ENCODE measurements around the gene TMEM42. TPM values are rescaled to one million over a fixed set of nuclear protein-coding genes. Genes with fewer than 3 reads are reported as not detected.
A peak's percentile ranks its signal among the peaks of the same experiment; 100 is the strongest.

The TMEM42 gene
- total and polyA plus RNA-seq, 2 experiments from 2014 or later, result 23.2 to 35.0 TPM

- H3K36me3 ChIP-seq (ENCODE audit: low read depth), result no peaks in the 10 kb centered on the region
- peaks cover 4% of the 10 kb centered on the region for H3K4me1 ChIP-seq (ENCODE audit: insufficient read depth)
- peak overlapping the region; percentile 93 for H3K27ac ChIP-seq
- 1% methylated on average over 12 to 16 of the region's 25 CpGs for WGBS, 2 experiments (ENCODE audit: low coverage in 1 of 2, low lambda C conversion rate in 2 of 2, missing lambda C conversion rate in 2 of 2)
- in situ Hi-C loops (cut with MboI), result no loop called here
- no peaks in the 10 kb centered on the region for H3K9me2 ChIP-seq (ENCODE audit: insufficient read depth)
- H3K9me3 ChIP-seq (ENCODE audit: low read depth), result no peaks in the 10 kb centered on the region
- H3K79me2 ChIP-seq (ENCODE audit: insufficient read depth), result peaks cover 9% of the 10 kb centered on the region
- H3K27me3 ChIP-seq (replicated peaks; ENCODE audit: insufficient read depth), result no peaks in the 10 kb centered on the region
- H3F3A ChIP-seq (ENCODE audit: insufficient read depth), result no peaks in the 10 kb centered on the region
- TF ChIP-seq EZH2phosphoT487 (IDR thresholded peaks at IDR 0.05; ENCODE audit: insufficient read depth, low read depth), result no peak
- no peak for TF ChIP-seq EZH2 (IDR thresholded peaks at IDR 0.05; ENCODE audit: insufficient read depth, poor library complexity, severe bottlenecking)
- no peak for DNase-seq
- H3K4me2 ChIP-seq (ENCODE audit: unreplicated experiment), result peak overlapping the region; percentile 98
- H4K20me1 ChIP-seq (ENCODE audit: insufficient read depth), result no peaks in the 10 kb centered on the region
- H3K4me3 ChIP-seq, result peak overlapping the region; percentile 79
- H2AFZ ChIP-seq, result peak overlapping the region; percentile 78
- H3K9ac ChIP-seq, result peak overlapping the region; percentile 94
Observed at GRCh38 chr3:44862226-44862637, 520 bp downstream of the TMEM42 start.

GRCh38 chr3:44865272-44866035, 3.7 kb downstream of the TMEM42 start:
- Histone ChIP-seq H3K36me3 (ENCODE audit: low read depth) (no peaks in the 10 kb centered on the region), H2AFZ (no peak overlapping the region), H3K79me2 (ENCODE audit: insufficient read depth) (peaks cover 9% of the 10 kb centered on the region), H3K9me3 (ENCODE audit: low read depth) (no peaks in the 10 kb centered on the region), H3K9ac (no peak overlapping the region), H3K4me3 (no peak overlapping the region), H3K4me1 (ENCODE audit: insufficient read depth) (peaks cover 4% of the 10 kb centered on the region), H3K9me2 (ENCODE audit: insufficient read depth) (no peaks in the 10 kb centered on the region), H4K20me1 (ENCODE audit: insufficient read depth) (no peaks in the 10 kb centered on the region), H3K4me2 (ENCODE audit: unreplicated experiment) (no peak overlapping the region), H3F3A (ENCODE audit: insufficient read depth) (no peaks in the 10 kb centered on the region), H3K27ac (no peak overlapping the region), H3K27me3 (replicated peaks; ENCODE audit: insufficient read depth) (no peaks in the 10 kb centered on the region)
- in situ Hi-C loops (cut with MboI), result no loop called here
- TF ChIP-seq EZH2 (IDR thresholded peaks at IDR 0.05; ENCODE audit: insufficient read depth, poor library complexity, severe bottlenecking) (no peak), EZH2phosphoT487 (IDR thresholded peaks at IDR 0.05; ENCODE audit: insufficient read depth, low read depth) (no peak)
- DNase-seq, result no peak
- 71 to 77% methylated on average over 7 of the region's 7 CpGs for WGBS, 2 experiments (ENCODE audit: low coverage in 1 of 2, low lambda C conversion rate in 2 of 2, missing lambda C conversion rate in 2 of 2)

- in situ Hi-C loops (cut with MboI), result no loop called here
- 91 to 97% methylated on average over 7 of the region's 7 CpGs for whole genome bisulfite sequencing, 2 experiments (ENCODE audit: low coverage in 1 of 2, low lambda C conversion rate in 2 of 2, missing lambda C conversion rate in 2 of 2)
Observed at GRCh38 chr3:44867421-44868111, 5.9 kb downstream of the TMEM42 start.

GRCh38 chr3:44870375-44871061, 8.8 kb downstream of the TMEM42 start:
- no peak overlapping the region for H3K4me3 ChIP-seq
- TF ChIP-seq EZH2 (IDR thresholded peaks at IDR 0.05; ENCODE audit: insufficient read depth, poor library complexity, severe bottlenecking) (no peak), EZH2phosphoT487 (IDR thresholded peaks at IDR 0.05; ENCODE audit: insufficient read depth, low read depth) (no peak)
- H2AFZ ChIP-seq, result no peak overlapping the region
- no peaks in the 10 kb centered on the region for H3K4me1 ChIP-seq (ENCODE audit: insufficient read depth)
- in situ Hi-C loops (cut with MboI), result no loop called here
- H3K27ac ChIP-seq, result no peak overlapping the region
- no peaks in the 10 kb centered on the region for H4K20me1 ChIP-seq (ENCODE audit: insufficient read depth)
- no peaks in the 10 kb centered on the region for H3K9me2 ChIP-seq (ENCODE audit: insufficient read depth)
- DNase-seq, result no peak
- no peak overlapping the region for H3K9ac ChIP-seq
- H3K36me3 ChIP-seq (ENCODE audit: low read depth), result no peaks in the 10 kb centered on the region
- H3K79me2 ChIP-seq (ENCODE audit: insufficient read depth), result no peaks in the 10 kb centered on the region
- no peaks in the 10 kb centered on the region for H3K9me3 ChIP-seq (ENCODE audit: low read depth)
- no peak overlapping the region for H3K4me2 ChIP-seq (ENCODE audit: unreplicated experiment)
- no peaks in the 10 kb centered on the region for H3K27me3 ChIP-seq (replicated peaks; ENCODE audit: insufficient read depth)
- no peaks in the 10 kb centered on the region for H3F3A ChIP-seq (ENCODE audit: insufficient read depth)
- WGBS, 2 experiments (ENCODE audit: low coverage in 1 of 2, low lambda C conversion rate in 2 of 2, missing lambda C conversion rate in 2 of 2), result 63 to 65% methylated on average over 8 of the region's 8 CpGs

More at GRCh38 chr3:44867421-44868111, 5.9 kb downstream of the TMEM42 start:
- no peaks in the 10 kb centered on the region for H4K20me1 ChIP-seq (ENCODE audit: insufficient read depth)
- H3K79me2 ChIP-seq (ENCODE audit: insufficient read depth), result peaks cover 5% of the 10 kb centered on the region
- peaks cover 3% of the 10 kb centered on the region for H3K4me1 ChIP-seq (ENCODE audit: insufficient read depth)
- no peaks in the 10 kb centered on the region for H3K36me3 ChIP-seq (ENCODE audit: low read depth)
- H3F3A ChIP-seq (ENCODE audit: insufficient read depth), result no peaks in the 10 kb centered on the region
- H3K27me3 ChIP-seq (replicated peaks; ENCODE audit: insufficient read depth), result no peaks in the 10 kb centered on the region
- no peak overlapping the region for H3K27ac ChIP-seq
- H3K9me2 ChIP-seq (ENCODE audit: insufficient read depth), result no peaks in the 10 kb centered on the region
- no peak overlapping the region for H2AFZ ChIP-seq
- H3K9me3 ChIP-seq (ENCODE audit: low read depth), result no peaks in the 10 kb centered on the region
- TF ChIP-seq EZH2 (IDR thresholded peaks at IDR 0.05; ENCODE audit: insufficient read depth, poor library complexity, severe bottlenecking), result no peak
- TF ChIP-seq EZH2phosphoT487 (IDR thresholded peaks at IDR 0.05; ENCODE audit: insufficient read depth, low read depth), result no peak
- H3K4me2 ChIP-seq (ENCODE audit: unreplicated experiment), result no peak overlapping the region
- no peak overlapping the region for H3K4me3 ChIP-seq
- DNase-seq, result no peak
- H3K9ac ChIP-seq, result no peak overlapping the region
